ENCODE data around the gene ZNF800.

Gene ZNF800

GRCh38 chr7:127390186-127390816 lies 2.2 kb downstream of the ZNF800 start:
- no peak for DNase-seq (ENCODE audit: low spot score)

- DNase-seq (ENCODE audit: low spot score): no peak
Observed at GRCh38 chr7:127389321-127389720, 3.2 kb downstream of the ZNF800 start.

- no peak for DNase-seq (ENCODE audit: low spot score)
Observed at GRCh38 chr7:127387974-127388373, 4.5 kb downstream of the ZNF800 start.

GRCh38 chr7:127383123-127383835 lies 9.2 kb downstream of the ZNF800 start:
- no peak for DNase-seq (ENCODE audit: low spot score)

- no peak for DNase-seq (ENCODE audit: low spot score)
Observed at GRCh38 chr7:127382301-127383085, 10.0 kb downstream of the ZNF800 start.

DNA sequence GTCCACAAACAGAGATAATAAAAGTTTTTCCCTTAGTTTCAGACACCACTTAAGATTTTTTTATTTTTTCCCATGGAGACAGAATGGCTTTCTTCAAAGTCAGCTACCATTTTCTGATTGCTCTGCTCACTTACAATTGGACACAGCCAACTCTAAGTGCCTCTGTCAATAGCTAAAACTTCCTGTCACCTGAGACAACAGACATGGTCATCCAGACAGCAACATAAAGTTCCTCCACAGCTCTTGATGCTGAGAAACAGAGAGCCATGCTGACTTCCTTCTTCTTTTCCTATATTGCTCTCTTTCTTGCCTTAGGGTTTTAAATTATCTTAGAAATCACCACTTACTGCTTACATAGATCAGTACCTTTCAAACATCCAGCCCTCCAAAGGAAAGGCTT lies 12.0 kb downstream of the ZNF800 start:
- DNase-seq (ENCODE audit: low spot score): no peak

DNA sequence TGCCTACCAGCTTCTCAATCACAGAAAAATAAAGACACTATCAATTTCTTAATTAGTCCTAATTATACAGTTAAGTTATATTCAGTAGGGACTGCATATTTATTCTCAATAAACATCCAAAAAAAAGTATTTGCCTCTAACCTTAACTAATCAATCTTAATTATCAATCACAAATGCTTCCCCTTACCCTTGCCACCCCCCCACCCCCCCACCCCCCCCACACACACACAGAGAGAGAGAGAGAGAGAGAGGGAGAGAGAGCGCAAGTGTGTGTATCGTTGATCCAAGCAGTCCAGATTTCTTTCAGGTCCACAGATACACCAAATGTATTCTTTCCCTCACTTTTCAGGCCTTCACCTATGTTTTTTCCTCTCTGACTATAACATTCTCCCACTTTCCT lies 12.9 kb downstream of the ZNF800 start:
- DNase-seq (ENCODE audit: low spot score): no peak

DNA sequence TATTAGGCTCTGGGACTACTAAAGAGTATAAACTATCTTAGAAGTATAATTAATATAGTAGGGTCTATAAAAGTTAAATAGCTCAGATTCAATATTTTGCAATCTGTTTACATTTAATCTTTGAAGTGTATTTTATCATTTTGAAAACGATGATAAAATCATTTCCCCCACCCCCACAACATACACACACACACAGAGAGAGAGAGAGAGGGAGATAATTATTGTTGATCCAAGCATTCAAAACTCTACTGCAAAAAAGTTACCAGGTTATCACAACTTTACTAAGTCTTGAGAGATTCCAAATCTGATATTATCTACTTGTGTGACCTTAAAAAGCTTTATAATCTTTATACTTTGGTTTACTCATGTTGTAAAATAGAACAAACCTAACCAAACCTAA lies 14.0 kb downstream of the ZNF800 start:
- DNase-seq (ENCODE audit: low spot score): no peak

DNA sequence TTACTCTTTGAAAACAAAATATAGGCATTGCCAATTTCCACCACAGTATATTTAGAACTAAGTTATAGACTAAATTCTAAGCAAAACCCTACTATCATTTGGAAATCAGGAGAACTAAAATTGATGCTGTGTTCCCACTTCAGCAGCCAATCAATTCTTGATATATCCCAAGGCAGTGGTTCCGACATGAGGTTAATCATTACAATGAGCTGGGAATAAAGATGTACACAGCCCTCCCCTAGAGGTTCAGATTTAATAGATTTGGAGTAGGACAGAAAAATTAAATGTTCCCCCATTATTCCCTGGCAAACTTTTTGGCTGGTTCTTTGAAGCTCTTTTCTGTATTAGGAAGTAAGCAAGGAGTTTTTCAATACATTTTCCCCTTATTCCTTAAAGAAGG lies 15.1 kb downstream of the ZNF800 start:
- DNase-seq (ENCODE audit: low spot score): no peak

DNA sequence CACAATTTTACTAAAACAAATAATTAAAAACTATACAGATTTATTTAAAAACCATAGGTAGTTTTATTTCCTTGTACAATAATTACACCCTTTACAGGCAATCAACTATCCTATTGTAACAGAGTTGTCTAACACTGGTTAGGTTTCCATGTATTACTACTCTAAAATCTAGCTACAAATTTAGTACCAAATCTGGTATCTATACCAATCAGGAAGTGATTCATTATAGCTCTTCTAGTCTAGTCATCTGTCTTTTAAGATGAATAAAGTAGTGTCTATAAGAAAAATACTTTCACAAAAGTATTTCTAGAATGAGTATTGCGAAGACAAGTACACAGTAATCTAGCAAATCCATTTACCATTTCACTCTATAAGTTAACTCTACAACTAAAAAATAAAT lies 16.9 kb downstream of the ZNF800 start:
- no peak for DNase-seq (ENCODE audit: low spot score)

GRCh38 chr7:127367679-127368078 lies 24.8 kb downstream of the ZNF800 start:
- no peak for DNase-seq (ENCODE audit: low spot score)

DNA sequence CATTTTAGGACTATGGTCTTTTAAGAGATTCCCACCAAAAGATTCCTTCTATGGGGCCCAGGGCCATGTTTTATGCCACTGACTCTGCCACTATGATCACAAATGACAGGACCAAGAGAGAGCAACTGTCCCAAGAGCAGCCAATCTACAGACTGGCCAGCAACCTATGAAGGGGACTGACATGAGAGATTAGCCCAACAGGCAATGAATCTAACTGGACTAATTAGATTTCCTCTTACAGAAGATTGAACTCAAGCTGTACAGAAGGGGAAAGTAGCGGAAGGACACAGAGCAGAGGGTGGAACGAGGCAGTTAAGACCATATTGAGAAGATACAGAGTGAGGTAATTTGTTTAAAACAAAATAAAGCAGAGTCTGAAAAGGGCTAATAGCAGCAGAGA lies 25.8 kb downstream of the ZNF800 start:
- no peak for DNase-seq (ENCODE audit: low spot score)

GRCh38 chr7:127365957-127366315 lies 26.6 kb downstream of the ZNF800 start:
- no peak for DNase-seq (ENCODE audit: low spot score)

DNA sequence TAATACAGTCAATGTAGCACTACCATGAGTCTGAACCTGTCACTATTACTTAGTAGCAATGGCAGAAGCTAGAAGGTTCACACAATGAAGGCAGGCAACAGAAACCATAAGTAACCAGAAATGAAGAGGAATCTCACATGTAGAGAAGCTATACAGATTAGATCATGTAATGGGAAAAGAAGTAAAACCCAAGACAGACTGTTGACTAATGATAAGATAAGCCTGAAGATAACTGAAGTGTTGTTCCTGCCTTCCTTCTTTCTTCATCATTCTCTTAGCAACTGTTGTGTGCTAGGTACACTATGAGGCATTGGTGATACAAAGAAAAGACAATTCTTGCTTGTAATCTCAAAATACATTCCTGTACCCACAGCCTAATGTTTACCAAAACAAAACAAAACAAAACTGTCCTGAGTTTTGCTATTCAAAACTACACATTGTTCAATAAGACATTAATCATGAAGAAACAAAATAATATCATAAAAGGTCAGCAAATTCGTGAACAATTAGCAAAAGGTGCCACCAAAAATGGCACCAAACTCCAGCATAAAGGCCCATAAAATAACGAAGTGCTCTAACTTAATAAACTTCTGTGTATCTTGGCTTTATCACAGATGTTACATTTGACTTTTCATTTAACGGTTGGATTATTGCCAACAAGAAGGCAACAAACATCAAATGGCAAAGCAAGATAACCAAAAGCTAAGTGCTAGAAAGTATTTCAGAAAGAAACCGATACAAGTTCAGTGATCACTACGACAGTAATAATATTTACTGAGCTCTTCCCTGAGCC lies 27.1 kb downstream of the ZNF800 start:
- DNase-seq (ENCODE audit: low spot score): no peak

DNA sequence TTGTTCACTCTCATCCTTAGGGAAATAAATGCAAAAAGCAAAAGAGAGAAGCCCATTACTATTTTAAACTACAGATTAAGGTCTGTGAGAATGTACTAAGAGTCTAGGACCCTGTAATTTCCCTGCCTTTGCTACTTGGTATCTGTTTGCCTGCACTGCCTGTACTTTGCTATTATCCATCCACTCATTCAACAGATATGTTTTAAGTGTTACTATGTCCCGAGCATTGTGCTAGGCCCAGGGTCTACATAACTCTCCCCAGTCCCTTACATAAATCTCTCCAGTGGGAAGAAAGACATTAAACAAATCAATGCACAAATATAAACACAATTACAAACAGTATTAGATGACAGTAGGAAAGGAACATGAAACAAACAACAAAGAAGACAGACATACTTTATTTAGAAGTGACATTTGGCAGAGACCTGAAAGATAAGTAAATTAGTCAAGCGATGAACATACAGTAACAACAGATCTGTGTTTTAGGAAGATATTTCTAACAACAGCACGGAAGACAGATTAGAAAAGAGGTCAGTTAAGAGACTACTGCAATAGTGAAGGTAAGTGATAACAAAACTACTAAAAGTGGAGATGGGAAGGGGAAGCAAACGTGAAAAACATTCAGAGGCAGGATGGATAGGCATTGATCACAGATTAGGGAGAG lies 30.0 kb downstream of the ZNF800 start:
- no peak for DNase-seq (ENCODE audit: low spot score)

DNA sequence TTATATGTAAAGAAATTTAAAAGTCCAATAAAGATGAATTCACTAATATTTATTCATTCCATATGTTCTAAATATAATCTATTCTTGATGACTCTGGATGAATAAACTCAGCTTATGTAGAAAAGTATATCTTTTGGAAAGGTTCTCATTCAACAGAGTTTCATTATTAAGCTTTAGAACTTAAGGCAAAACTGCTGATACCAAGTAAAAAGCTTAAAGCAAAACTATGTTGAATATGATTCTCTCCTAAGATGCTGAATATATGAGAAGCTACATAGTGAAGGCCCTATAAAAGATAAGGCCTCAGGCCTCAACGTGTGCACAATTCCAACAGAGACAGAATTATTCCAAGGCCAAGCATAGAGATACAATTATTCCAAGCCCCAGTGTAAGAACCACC lies 30.8 kb downstream of the ZNF800 start:
- no peak for DNase-seq (ENCODE audit: low spot score)

- DNase-seq (ENCODE audit: low spot score): no peak
Observed at GRCh38 chr7:127359011-127359410, 33.5 kb downstream of the ZNF800 start.

GRCh38 chr7:127353897-127354296 lies 38.6 kb downstream of the ZNF800 start:
- DNase-seq (ENCODE audit: low spot score): no peak

GRCh38 chr7:127350586-127350985 lies 41.9 kb downstream of the ZNF800 start:
- DNase-seq (ENCODE audit: low spot score): no peak

- DNase-seq (ENCODE audit: low spot score): no peak
Observed at GRCh38 chr7:127349881-127350280, 42.6 kb downstream of the ZNF800 start.

DNA sequence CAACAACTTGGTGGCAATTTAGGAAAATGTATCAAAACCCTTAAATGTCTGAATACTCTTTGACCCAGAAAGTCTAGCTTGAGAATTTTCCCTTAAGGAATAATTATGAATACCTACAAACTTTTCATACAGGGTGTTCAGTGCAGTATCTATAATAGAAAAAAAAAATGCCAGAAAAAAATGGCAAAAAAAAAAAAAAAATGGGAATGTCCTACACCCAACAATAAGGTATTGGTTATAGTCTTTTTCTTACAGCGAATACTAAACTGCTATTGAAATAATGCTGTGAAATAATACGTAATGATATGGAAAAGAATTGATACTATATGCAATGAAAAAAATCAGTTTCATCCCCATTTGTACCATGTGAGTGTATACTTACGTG lies 44.3 kb downstream of the ZNF800 start:
- no peak for DNase-seq (ENCODE audit: low spot score)

All from left forelimb (tissue), 1 donor.